HepG2 (cell line): ENCODE measurements around the gene ASIC5. TPM values are rescaled to one million over a fixed set of nuclear protein-coding genes. Genes with fewer than 3 reads are reported as not detected.

Experiments
- ATAC-seq: fragments of 200-7000 bp; cut with Tn5 transposase; 3 replicates; pipeline ENCODE4 v1.9.1; 2020; ENCODE audit warnings: mild to moderate bottlenecking, moderate library complexity
- BruUV-seq: library from RNA; stranded (reverse); fragments of 400-500 nt; replicated peaks from 2 replicates; lab custom pipeline; 2021; lab: Mats Ljungman, UMichigan
- CTCF ChIA-PET: fragments of 300-600 bp; formaldehyde crosslinking; extraction: SDS; loops from one replicate; lab custom pipeline; 2021; ENCODE audit warnings: low total read pairs, inconsistent platforms, low intra/inter-chr PET ratio; lab: Yijun Ruan, JAX
- POLR2A ChIA-PET: fragments of 350-600 bp; sonication (Branson Sonifier 250); formaldehyde crosslinking; loops from one replicate; lab custom pipeline; 2020; ENCODE audit warnings: antibody characterized with exemption, inconsistent platforms; lab: Yijun Ruan, JAX
- DNase-seq: peaks from one replicate; pipeline ENCODE4 v3.0.0-alpha.2; 2015; ENCODE audit warnings: low spot score
- FAIRE-seq: peaks from 3 replicates; lab custom pipeline; 2011; peaks lifted over from hg19 to GRCh38; lab: Jason Lieb, UNC
- H2AFZ ChIP-seq: one replicate; pipeline ENCODE4 v1.6.1; 2011; ENCODE audit warnings: low read length, inconsistent platforms
- H3K27ac ChIP-seq: fragments of 300-600 bp; 3 replicates; pipeline ENCODE4 v1.8.0; 2011; ENCODE audit warnings: mixed run types, mild to moderate bottlenecking, mixed read lengths, low read length, inconsistent platforms; ENCODE audit not compliant: insufficient read depth; ENCODE audit errors: extremely low read length
- H3K27me3 ChIP-seq, 2 experiments: fragments of 200-600 bp in 1 of 2; 2 replicates in 1 of 2; 3 replicates in 1 of 2; pipeline versions ENCODE4 v1.6.0 to v1.8.0; 2011; ENCODE audit warnings: low read length in 2 of 2, mild to moderate bottlenecking in 2 of 2, moderate library complexity in 2 of 2, inconsistent platforms in 1 of 2; ENCODE audit not compliant: insufficient read depth in 2 of 2, control insufficient read depth in 1 of 2
- H3K36me3 ChIP-seq, 2 experiments: fragments of 200-600 bp in 1 of 2; replicated peaks in 1 of 2; 2 replicates in 1 of 2; 3 replicates in 1 of 2; pipeline versions ENCODE4 v1.5.1 to v1.8.0; 2011; ENCODE audit warnings: low read length in 2 of 2, inconsistent platforms in 1 of 2; ENCODE audit not compliant: insufficient read depth in 2 of 2, control insufficient read depth in 1 of 2
- H3K4me1 ChIP-seq: 2 replicates; pipeline ENCODE4 v1.5.1; 2012; ENCODE audit warnings: low read length, inconsistent platforms; ENCODE audit not compliant: insufficient read depth
- H3K4me2 ChIP-seq: 2 replicates; pipeline ENCODE4 v1.6.0; 2011; ENCODE audit warnings: low read depth, low read length, inconsistent platforms
- H3K4me3 ChIP-seq, 3 experiments: fragments of 200-600 bp in 1 of 3; sonication (generic), shearing (Covaris generic) in 1 of 3; replicated peaks in 1 of 3; 2 replicates each; pipeline ENCODE4 v1.5.1; 2011 to 2016; ENCODE audit warnings: low read length in 3 of 3, inconsistent platforms in 2 of 3, low read depth in 2 of 3, mild to moderate bottlenecking in 2 of 3, control low read depth in 1 of 3, mixed read lengths in 1 of 3; ENCODE audit not compliant: insufficient read depth in 1 of 3
- H3K79me2 ChIP-seq: one replicate; pipeline ENCODE4 v1.6.1; 2011; ENCODE audit warnings: low read length, inconsistent platforms; ENCODE audit not compliant: insufficient read depth
- H3K9ac ChIP-seq: 2 replicates; pipeline ENCODE4 v1.6.0; 2011; ENCODE audit warnings: mild to moderate bottlenecking, low read depth, low read length, inconsistent platforms; ENCODE audit not compliant: insufficient read depth
- H3K9me3 ChIP-seq: 2 replicates; pipeline ENCODE4 v1.5.1; 2012; ENCODE audit warnings: mild to moderate bottlenecking, low read length
- H4K20me1 ChIP-seq: 2 replicates; pipeline ENCODE4 v1.6.0; 2011; ENCODE audit warnings: inconsistent platforms, mild to moderate bottlenecking, low read length, moderate library complexity; ENCODE audit not compliant: insufficient read depth
- ATF7-NPFF ChIP-seq: sonication (generic); formaldehyde crosslinking; IDR thresholded peaks from 2 replicates; pipeline ENCODE4 v1.8.1; 2023; ENCODE audit warnings: mild to moderate bottlenecking, low read depth, missing genetic modification reagents, moderate library complexity
- CENPT ChIP-seq: sonication (generic); formaldehyde crosslinking; IDR thresholded peaks from 2 replicates; pipeline ENCODE4 v1.8.0; 2022; ENCODE audit warnings: low read depth, mild to moderate bottlenecking, moderate library complexity, missing genetic modification reagents
- DPF2 ChIP-seq: sonication (generic); formaldehyde crosslinking; IDR thresholded peaks from 2 replicates; pipeline ENCODE4 v1.4.0; 2020; ENCODE audit warnings: mild to moderate bottlenecking, low read depth, missing genetic modification reagents, borderline replicate concordance
- MAFK ChIP-seq, 2 experiments: IDR thresholded peaks in 1 of 2; conservative IDR thresholded peaks in 1 of 2; 2 replicates each; pipeline ENCODE4 v1.6.1; 2011; ENCODE audit warnings: improper control_type of control experiment in 2 of 2, low read length in 2 of 2
- PATZ1 ChIP-seq: sonication (generic); formaldehyde crosslinking; IDR thresholded peaks from 2 replicates; pipeline ENCODE4 v1.4.0; 2020; ENCODE audit warnings: missing genetic modification reagents
- YEATS4 ChIP-seq: sonication (generic); formaldehyde crosslinking; IDR thresholded peaks from 2 replicates; pipeline ENCODE4 v1.4.0; 2020; ENCODE audit warnings: missing genetic modification reagents, borderline replicate concordance
- WGBS: methylation state at CpG from one replicate; pipeline ENCODE4 v1.1.6; 2017; ENCODE audit warnings: low lambda C conversion rate; 5-methylcytosine and 5-hydroxymethylcytosine counted together
- in situ Hi-C: cut with HindIII; loops from 2 replicates; pipeline ENCODE4 v1.10.0; 2017; ENCODE audit warnings: low pct_unique_long_range_greater_than_20kb; ENCODE audit not compliant: extremely low pct_ligation_motif_present
- intact Hi-C: fragments of 100-400 bp; cut with micrococcal nuclease; formaldehyde crosslinking; loops from one replicate; pipeline ENCODE4 v1.10.0; 2022; ENCODE audit not compliant: unreplicated experiment
- polyA plus RNA-seq, 8 experiments: library from polyadenylated mRNA; depleted of rRNA in 3 of 8; stranded (reverse) in 7 of 8; unstranded in 1 of 8; fragments of >200 nt; fragmentation: Illumina TruSeq in 4 of 8; extraction: Trizol in 4 of 8; gene quantifications; 2 replicates each; pipeline versions ENCODE4 v1.2.1 to v1.2.3, GENCODE V29; 2011 to 2016; ENCODE audit warnings: low read depth in 4 of 8, missing spikeins in 1 of 8, mixed read lengths in 1 of 8; ENCODE audit not compliant: insufficient read depth in 1 of 8
- total RNA-seq, 5 experiments: library from RNA; depleted of rRNA; stranded (reverse); fragments of >200 nt; fragmentation: Illumina TruSeq; extraction: Trizol; gene quantifications; 2 replicates each; pipeline ENCODE4 v1.2.3, GENCODE V29; 2016; ENCODE audit warnings: low read depth in 1 of 5
- TF ChIP-seq, protein P1 (sequence below): sonication (generic); formaldehyde crosslinking; conservative IDR thresholded peaks from 2 replicates; pipeline ENCODE4 v1.8.0; 2022; ENCODE audit warnings: mild to moderate bottlenecking, moderate library complexity, missing genetic modification reagents

ASIC5 gene
- total and polyA plus RNA-seq, 2 of the 13 experiments (the other 11 are each of a cell fraction or from before 2014, with no cell fraction given): not detected

GRCh38 chr4:155828628-155829027 lies 37.4 kb downstream of the ASIC5 start:
- Histone ChIP-seq H3K36me3 (no peaks in the 10 kb centered on the region), H3K4me1 (no peaks in the 10 kb centered on the region), H2AFZ (no peak overlapping the region), H3K9ac (no peak overlapping the region), H3K4me2 (no peak overlapping the region), H3K4me3 (no peak overlapping the region), H3K9me3 (no peaks in the 10 kb centered on the region), H4K20me1 (no peaks in the 10 kb centered on the region), H3K27me3 (no peaks in the 10 kb centered on the region), H3K79me2 (no peaks in the 10 kb centered on the region), H3K27ac (no peak overlapping the region)
- in situ Hi-C loops: no loop called here
- FAIRE-seq (no peak), ATAC-seq (no peak), DNase-seq (no peak)
- 28% methylated on average over 3 of the region's 3 CpGs for WGBS
- BruUV-seq: no TSS peak
- TF ChIP-seq DPF2 (no peak), CENPT (CRISPR knock-in tag) (no peak)
- CTCF ChIA-PET: no interaction called here
- POLR2A ChIA-PET: no interaction called here
- intact Hi-C loops: no loop called here

DNA sequence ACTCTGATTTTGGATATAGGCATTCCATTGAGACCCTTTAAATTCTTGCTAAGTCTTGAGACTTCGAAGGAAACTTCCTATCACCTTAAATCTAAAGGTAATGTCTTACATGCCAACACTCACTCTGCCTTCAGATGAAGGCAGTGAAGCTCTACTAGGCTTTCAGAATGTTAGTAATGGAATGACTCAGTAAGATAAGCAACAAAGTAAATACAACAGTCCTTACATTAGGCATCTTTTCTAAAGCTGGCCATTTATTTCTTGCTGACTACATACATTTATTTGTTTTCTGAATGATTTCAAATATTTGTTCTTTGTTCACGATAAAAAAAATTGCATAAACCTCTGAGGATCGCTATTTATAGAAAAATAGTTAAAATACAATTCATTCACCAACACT lies 43.5 kb downstream of the ASIC5 start:
- no TSS peak for BruUV-seq
- Histone ChIP-seq H3K9me3 (no peaks in the 10 kb centered on the region), H3K4me3 (no peak overlapping the region), H4K20me1 (no peaks in the 10 kb centered on the region), H3K4me1 (no peaks in the 10 kb centered on the region), H3K79me2 (no peaks in the 10 kb centered on the region), H3K9ac (no peak overlapping the region), H3K27me3 (no peaks in the 10 kb centered on the region), H2AFZ (no peak overlapping the region), H3K36me3 (no peaks in the 10 kb centered on the region), H3K27ac (no peak overlapping the region), H3K4me2 (no peak overlapping the region)
- no peak for FAIRE-seq
- TF ChIP-seq ATF7-NPFF (CRISPR knock-in tag) (no peak), YEATS4 (CRISPR knock-in tag) (no peak), PATZ1 (CRISPR knock-in tag) (no peak), MAFK (conservative IDR thresholded peaks at IDR 0.05 in 1 of 2, IDR thresholded peaks at IDR 0.05 in 1 of 2; ENCODE audit: low read length in 2 of 2) (0 out of 4 replicates have a peak, but pooled peaks of 1 of the 2 experiments have one; percentile 35)
- TF ChIP-seq, protein P1, sequence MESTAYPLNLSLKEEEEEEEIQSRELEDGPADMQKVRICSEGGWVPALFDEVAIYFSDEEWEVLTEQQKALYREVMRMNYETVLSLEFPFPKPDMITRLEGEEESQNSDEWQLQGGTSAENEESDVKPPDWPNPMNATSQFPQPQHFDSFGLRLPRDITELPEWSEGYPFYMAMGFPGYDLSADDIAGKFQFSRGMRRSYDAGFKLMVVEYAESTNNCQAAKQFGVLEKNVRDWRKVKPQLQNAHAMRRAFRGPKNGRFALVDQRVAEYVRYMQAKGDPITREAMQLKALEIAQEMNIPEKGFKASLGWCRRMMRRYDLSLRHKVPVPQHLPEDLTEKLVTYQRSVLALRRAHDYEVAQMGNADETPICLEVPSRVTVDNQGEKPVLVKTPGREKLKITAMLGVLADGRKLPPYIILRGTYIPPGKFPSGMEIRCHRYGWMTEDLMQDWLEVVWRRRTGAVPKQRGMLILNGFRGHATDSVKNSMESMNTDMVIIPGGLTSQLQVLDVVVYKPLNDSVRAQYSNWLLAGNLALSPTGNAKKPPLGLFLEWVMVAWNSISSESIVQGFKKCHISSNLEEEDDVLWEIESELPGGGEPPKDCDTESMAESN (CRISPR knock-in tag): no peak
- intact Hi-C loops: no loop called here
- ChIA-PET POLR2A (no interaction called here), CTCF (no interaction called here)
- ATAC-seq: no peak
- in situ Hi-C loops: no loop called here
- DNase-seq: no peak
- WGBS: 3% methylated on average over 3 of the region's 3 CpGs
